Measurements from ENCODE around the gene RBMS1.

DNA sequence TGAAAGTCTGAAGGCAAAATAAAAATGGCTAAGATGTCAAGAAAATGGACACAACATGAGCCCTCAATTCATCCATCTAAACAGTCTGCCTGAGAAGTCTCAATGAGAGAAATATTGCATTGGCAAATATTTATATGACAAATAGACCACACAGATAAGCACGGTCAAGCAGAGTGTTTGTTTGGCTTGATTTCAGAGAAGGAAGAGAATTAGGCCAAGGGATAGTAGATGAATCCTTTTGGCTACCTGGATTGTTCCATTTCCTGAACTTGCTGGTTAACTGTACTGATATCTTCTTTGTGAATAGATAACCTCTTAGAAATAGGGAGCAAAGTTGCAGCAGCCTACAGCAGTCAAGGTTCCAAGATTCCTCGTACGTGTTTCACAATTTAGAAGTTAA lies 129.6 kb downstream of the RBMS1 start:
- TF ChIP-seq, protein P1, sequence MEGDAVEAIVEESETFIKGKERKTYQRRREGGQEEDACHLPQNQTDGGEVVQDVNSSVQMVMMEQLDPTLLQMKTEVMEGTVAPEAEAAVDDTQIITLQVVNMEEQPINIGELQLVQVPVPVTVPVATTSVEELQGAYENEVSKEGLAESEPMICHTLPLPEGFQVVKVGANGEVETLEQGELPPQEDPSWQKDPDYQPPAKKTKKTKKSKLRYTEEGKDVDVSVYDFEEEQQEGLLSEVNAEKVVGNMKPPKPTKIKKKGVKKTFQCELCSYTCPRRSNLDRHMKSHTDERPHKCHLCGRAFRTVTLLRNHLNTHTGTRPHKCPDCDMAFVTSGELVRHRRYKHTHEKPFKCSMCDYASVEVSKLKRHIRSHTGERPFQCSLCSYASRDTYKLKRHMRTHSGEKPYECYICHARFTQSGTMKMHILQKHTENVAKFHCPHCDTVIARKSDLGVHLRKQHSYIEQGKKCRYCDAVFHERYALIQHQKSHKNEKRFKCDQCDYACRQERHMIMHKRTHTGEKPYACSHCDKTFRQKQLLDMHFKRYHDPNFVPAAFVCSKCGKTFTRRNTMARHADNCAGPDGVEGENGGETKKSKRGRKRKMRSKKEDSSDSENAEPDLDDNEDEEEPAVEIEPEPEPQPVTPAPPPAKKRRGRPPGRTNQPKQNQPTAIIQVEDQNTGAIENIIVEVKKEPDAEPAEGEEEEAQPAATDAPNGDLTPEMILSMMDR (IDR thresholded peaks at IDR 0.05) = no peak
- no peak for TF ChIP-seq POLR2A (IDR thresholded peaks at IDR 0.05)

Measured in lower leg skin (tissue), 3 donors.